NCI-H2107 treated with DMSO at 0.1 percent for 48 hours (cell line): Measurements from ENCODE around the gene TSHZ2.

Experiments used
- DNase-seq: peaks from one replicate; lab custom pipeline; 2025; ENCODE audit not compliant: unreplicated experiment; lab: John Stamatoyannopoulos, UW

Gene TSHZ2

DNA sequence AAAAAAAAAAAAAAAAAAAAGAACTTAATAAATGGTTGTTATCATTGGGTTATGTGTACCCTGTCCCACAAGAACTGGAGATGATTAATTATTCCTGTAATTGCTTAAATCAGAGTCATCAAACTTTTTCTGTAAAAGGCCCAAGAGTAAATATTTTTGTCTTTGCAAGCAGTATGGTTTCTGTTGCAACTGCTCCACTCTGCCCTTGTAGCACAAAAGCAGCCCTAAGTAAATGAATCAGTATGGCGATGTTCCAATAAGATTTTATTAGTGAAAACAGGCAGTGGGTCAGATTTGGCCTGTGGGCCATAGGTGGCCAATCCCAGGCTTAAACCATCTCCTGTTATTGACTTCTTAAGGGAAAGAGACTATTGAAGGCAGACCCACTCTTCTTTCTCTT lies 252.7 kb downstream of the TSHZ2 start:
- DNase-seq, result no peak

DNA sequence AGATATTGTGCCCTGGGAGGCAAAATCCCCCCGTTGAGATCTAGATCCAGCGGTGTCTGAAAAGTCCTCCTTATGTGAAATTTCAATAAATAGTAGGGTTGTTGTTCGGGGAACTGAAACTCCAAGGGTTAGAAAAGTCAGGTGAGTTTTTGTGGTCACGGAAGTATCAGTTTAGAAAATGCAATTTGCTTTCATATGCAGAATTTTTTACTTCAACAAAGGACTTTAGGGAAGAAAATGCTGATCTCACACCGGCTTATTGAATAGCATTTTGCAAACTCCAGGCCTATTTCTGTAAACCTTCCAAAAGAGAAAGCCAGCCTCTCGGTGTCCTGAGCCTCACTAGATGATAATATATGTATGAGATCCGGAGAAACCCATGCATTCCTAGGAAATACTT lies 254.7 kb downstream of the TSHZ2 start:
- no peak for DNase-seq

DNA sequence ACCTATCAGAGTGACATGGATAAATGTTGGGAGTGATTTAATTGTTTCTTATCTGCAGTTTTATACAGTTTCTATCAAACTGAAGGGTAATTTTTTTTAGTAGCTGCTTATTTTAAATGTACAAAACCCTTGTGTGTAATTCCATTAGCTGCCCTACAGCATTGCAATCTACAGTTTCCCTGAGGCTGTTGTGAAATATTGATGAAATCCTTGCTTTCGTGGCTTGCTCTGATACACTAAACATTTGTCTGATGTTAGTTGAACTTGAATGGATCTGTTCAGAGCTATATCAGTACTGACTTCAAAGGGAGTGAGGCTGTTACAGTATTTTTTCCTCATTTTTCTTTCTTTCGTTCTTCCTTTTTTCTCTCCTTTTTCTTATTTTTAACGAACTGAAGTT lies 255.4 kb downstream of the TSHZ2 start:
- no peak for DNase-seq

DNA sequence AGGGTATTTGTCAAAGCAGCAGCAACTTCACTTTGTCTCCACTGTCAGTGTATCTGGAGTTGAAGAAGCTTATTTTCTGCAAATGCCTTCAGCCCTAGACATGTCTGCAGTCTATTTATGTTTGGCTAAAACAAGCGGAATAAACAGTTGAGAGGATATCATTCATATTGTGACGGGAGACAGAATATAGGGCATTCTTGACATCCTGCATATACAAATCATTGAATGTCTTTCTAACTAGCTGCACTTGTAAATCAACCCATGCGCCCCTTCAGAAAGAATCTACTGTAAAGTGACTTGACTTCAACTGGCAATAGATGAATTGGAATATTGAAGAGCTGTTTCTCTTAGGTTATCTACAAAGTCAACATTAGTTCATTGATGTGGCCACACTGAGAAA lies 258.9 kb downstream of the TSHZ2 start:
- no peak for DNase-seq

DNA sequence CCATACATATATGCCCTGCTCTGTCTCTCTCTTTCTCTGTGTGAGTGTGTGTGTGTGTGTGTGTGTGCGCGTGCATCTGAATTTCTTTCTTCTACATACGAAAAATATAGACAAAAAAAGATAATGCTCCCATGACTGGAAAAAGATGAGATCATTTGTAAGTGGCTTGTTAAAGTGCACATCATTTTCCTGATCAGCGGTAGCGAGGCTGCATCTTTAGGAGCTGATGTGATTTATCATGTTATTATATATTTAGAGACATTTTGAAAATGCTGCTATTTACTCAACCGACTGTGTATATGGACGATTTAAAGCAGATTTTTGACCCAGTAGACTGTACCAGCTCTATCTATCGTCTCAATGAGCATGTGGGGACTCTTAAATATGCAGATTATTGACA lies 265.3 kb downstream of the TSHZ2 start:
- DNase-seq, result no peak

DNA sequence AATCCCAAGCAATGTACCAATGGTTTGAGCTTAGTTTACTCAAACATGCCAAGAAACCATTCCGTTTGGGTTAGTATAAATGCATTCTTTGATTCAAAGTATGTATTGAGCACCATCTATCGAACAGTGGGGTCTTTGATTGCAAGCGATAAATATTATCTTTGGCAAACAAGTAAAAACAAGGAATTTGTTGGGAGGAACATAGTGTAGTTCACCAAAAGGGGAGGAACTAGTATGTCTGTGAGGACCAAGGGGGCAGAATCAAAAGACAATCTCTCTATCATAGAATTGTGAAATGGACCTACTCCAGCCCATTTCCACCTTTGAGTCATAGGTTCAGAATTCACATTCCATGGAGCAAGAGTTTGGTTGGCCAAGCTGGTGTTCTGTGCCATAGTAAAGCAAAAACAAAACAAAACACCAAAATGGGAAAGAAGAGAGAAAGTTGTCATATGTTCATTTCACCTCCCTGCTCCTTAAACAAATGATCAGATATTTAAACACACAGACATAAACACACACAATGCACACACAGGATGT lies 266.0 kb downstream of the TSHZ2 start:
- DNase-seq, result no peak

DNA sequence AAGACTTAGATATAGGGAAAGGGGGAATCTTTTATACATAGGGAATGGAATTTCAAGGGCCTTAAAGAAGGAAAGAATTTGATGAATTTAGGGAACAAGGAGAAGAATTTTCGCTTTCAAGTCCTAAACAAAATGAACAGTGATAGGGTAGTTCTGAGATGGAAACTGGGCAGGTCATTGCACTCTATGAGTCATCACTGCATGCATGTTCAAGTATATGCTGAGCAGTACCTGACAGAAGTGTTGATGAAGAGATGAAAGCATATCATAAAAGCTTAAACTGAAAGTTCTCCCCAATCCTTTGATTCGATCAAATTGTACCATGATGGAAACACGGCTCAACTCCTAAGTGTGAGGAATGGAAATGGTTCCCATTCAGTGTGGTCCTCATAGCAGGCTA lies 271.0 kb downstream of the TSHZ2 start:
- no peak for DNase-seq

DNA sequence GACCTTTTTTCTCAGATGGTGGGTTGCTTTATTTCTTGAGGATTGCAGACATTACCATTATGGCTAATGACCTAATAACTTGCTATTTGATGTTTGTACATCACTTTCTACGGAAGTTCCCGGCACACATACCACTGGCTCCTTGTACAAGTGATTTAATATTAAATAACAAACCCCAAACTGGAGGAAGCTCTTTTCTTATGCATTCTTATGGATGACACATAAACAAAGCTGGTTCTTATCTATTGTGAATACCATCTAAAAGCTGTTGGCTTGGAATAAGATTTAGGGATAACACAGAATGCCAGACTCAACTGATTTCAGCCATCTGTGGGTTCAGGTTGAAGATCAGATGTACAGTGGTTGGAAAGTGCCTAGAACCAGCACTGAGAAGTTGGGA lies 272.6 kb downstream of the TSHZ2 start:
- DNase-seq, result no peak

DNA sequence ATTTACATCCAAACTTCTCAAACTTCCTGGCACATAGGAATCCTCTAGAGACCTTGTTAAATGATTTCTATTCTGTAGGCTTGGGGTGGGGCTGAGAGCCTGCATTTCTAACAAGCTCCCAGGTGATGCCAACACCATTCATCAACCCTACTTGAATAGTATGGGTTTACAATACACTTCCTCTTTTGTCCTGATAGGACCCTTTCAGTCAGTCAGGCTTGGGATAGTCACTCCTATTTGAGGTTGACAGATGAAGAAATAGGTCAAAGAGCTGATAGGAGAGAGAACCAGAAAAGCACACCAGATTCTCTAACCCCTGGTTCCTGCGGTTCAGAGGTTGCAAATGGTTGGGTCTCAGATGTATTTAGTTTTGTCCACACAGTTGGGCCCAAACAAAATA lies 273.4 kb downstream of the TSHZ2 start:
- DNase-seq, result no peak

DNA sequence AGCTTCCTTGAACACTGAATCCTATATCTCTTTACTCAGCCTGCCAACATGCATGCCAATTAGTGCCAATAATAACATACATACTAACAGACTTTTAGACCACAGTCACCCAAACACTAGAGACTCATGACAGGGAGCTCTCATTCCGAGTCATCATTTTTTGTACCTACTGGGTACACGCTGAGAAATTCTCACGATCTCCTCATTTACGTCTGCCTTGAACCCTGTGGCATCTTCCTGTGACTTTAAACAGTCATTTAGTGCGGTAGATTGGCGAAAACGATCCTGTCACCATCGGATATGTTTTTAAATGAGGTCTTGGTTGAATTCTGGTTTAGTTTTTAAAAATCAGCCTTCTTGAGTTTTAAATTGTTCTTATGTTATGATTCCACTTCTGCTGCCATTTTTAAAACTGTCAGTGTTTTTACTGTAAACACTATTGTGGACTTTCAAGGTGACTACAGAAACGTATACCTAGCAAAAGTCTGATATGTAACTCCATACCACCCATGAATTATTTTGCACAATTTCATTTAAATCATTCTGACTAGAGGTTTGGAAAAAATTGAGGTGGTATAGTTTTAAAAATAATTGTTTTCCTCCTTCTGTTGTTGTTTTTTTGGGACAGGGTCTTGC lies 275.4 kb downstream of the TSHZ2 start:
- DNase-seq, result no peak

DNA sequence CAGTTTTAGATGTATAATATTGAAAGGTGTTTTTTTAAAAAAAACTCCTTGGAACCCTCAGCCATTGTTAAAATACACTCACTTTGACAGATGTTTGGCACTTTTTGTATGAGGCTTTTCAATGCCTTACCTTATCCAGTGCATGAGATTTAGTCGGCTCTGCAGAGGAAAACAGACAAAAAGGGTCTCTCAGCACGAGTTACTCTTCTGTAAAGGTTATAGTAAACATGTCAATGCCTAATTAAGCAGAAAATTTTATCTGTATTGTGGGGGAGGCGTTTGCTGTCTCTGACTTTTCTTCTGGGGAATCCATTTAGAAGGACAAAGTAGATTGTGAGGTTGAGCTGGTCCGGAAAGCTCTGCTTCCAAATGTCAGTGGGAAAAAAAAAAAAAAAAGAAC lies 278.3 kb downstream of the TSHZ2 start:
- no peak for DNase-seq

DNA sequence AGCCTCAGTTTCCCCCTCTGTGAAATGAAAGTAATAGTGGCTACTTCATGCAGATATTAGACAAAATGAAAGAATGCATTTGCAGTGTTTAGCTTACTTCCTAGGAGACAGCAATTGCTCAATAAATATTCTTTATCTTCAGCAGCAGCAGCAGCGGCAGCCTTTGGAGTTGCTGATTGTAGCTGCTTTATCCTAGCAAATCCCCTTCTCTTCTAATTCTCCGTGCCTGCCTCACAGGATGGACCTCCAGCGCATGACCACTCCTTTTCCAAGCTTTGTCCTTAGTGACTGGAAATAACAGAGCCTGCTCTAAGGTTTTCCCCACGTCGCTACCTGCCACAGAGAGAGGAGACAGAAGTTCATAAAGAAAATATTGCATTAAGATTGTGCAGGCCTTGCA lies 279.8 kb downstream of the TSHZ2 start:
- no peak for DNase-seq

DNA sequence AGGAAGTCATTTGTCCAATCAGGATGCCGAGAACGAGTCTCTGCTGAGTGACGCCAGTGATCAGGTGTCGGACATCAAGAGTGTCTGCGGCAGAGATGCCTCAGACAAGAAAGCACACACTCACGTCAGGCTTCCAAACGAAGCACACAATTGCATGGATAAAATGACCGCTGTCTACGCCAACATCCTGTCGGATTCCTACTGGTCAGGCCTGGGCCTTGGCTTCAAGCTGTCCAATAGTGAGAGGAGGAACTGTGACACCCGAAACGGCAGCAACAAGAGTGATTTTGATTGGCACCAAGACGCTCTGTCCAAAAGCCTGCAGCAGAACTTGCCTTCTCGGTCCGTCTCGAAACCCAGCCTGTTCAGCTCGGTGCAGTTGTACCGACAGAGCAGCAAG lies 281.5 kb downstream of the TSHZ2 start:
- DNase-seq, result no peak

DNA sequence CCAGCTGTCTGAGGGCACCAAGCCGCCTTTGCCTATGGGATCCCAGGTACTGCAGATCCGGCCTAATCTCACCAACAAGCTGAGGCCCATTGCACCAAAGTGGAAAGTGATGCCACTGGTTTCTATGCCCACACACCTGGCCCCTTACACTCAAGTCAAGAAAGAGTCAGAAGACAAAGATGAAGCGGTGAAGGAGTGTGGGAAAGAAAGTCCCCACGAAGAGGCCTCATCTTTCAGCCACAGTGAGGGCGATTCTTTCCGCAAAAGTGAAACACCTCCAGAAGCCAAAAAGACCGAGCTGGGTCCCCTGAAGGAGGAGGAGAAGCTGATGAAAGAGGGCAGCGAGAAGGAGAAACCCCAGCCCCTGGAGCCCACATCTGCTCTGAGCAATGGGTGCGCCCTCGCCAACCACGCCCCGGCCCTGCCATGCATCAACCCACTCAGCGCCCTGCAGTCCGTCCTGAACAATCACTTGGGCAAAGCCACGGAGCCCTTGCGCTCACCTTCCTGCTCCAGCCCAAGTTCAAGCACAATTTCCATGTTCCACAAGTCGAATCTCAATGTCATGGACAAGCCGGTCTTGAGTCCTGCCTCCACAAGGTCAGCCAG lies 283.0 kb downstream of the TSHZ2 start:
- DNase-seq, result no peak

DNA sequence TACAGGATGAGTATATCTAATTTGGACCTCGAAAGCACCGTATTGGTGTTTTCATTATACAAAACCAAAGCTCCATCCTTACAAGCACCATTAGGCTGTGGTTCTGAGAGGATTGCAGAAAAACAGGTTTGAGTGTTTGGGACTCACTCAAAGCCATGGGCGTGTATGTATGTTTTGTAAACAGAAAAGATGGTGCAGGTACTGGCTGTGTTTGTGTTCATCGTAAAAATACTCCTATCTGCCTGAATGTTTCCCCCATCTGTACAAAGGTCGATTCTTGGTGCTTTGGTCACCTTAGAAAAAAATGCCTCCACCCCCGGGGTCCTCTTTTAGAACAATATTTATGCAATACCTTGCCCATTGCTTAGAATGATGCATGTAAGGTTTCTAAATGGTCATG lies 286.6 kb downstream of the TSHZ2 start:
- DNase-seq, result no peak

DNA sequence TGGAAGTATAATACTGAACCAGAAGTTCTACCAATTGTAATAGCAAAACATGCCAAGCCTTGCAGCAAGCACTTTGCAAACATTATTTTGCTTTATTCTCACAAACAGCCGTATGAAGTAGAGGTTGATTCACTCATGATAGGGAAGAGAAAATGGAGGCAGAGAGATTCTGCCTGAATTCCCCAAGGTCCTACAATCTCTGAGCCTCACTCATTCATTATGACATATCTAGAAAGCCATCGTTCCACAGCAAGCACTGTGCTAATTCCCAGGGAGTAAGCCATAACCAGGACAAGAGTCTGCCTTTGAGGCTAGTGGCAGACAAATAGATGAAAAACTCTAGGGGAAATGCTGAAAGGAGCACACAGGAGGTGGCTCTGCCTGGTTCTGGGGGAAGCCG lies 288.0 kb downstream of the TSHZ2 start:
- DNase-seq, result no peak

DNA sequence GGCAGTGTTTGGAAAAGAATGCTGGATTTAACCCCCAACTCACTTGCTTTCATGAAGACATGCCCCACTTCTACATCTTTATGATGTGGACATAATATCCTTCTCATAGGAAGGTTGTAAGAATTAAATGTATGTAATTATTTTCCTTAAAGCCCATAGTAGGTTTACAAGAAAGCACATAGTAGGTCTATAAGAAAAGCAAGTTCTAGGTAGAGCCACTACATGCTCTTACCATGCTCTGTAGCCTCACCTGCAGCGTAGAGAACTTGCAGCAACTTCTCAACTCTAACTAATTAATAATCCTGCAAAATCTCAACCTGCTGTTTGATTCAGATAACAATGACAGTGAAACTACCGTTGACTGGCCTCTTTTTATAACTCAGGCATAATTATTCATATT lies 288.4 kb downstream of the TSHZ2 start:
- no peak for DNase-seq

DNA sequence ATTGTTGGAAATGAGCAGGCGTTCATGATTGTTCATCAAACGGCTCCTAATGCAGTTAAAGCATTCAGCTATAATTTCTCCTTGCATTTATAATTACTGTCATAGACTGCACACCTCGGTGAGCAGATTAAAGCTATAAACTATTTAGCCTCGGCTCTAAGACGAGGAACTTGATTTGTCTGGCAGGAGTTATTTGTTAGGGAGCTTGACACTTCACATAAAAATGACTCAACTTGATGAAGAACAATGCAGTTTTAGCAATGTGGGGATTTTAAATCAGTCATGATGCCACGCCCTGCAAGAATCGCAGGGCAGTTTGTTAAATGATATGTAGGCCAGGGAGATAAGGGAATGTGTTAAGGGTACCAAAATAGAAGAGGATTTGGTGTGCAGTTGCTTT lies 290.2 kb downstream of the TSHZ2 start:
- DNase-seq, result no peak

DNA sequence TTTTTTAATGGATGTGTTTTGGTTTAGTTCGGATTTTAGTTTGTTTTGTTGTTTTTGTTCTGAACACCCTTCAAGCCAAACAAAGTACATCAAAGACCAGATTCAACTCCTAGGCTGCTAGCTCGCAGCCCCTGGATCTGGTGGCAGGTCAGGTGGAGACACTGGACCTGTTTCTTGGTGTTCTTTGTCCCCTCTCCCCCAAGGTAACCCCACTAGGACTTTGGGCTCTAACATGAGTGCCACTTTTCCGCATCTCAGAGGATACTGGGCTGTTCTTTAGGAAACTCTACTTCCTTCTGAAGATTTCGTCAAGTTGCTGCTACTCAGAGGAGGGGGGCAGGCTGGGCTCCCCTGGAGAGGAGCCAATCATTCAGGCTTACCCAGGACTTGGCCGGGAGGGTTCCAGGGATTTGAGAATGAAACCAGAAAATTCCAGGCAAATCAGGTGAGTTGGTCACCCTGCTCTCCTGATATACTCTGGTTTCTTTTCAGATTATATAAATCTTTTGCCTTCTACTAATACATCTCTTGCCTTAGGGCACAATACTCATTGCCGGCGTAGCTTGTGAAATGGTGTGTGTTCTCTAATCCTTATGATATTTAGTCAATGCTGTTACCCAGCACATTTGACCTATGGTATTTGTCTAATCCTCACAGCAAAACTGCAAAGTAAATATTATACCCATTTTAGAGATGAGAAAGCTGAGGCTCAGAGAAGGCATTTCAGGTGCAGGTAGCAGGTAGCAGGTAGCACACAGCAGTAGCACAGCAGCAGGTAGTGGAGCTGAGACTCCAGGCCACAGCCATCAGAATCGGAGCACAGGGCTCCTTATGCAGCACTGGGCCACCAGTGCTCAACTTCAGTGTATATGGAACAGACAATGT lies 291.6 kb downstream of the TSHZ2 start:
- no peak for DNase-seq

DNA sequence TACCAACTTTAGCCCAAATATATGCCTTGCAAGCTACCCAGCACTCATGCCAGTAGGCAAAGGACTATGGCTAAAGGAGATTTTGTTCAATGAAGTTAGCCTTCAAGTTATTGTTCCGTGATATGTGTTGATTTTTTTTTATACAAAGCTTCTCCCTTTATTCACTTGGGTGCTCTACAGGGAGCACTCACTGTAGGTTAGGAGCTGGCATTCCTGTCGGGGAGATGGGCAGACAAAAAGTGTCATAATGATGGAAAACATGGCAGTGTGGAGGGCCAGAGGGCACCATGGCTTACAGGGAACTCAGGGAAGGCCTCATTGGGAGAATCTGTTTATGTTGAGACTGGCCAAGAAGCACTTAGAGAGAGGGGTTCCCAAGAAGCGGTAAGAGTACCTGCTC lies 292.4 kb downstream of the TSHZ2 start:
- DNase-seq, result no peak

DNA sequence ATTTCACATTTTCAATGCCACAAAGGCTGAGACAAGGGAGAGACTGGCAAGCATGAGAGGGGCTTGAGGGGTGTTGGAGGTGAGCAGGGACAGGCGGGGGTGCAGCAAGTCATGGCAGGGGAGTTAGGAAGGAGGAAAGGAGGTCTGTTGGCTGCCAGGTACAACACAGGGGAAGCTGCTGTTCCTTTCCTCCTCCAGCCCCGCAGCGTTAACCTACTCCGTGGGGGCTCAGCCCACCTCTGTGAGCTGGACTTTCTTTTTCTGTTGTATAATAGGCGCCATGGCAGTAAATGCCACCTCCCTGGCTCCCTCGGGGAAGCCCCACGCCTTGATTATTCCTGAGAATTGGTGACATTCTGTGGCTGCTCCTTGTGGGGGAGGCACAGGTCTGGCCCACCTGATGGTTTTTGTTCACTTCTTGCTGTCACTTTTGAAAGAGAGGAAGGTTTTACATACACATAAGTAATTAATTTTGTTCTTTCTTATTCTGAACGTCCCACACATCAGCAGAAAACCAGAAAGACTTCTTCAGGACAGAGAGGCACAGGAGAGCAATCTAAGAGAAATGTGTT lies 293.2 kb downstream of the TSHZ2 start:
- no peak for DNase-seq

DNA sequence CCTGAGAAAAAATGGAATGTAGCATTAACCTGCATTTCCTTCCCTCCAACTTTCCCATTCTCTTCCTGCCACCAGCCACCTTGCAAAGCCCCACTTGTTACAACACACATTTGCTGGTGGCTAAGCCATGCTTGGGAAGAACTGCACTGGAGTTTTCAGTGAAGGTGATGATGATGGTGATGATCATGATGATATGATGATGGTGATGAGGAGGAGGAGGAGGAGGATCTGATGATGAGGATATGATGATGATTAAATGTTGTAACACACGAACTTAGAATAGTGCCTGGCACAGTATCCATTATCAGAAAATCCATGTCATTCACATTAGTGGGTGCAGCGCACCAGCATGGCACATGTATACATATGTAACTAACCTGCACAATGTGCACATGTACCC lies 297.2 kb downstream of the TSHZ2 start:
- DNase-seq, result no peak
